ENCODE data around the gene STH.

STH gene

DNA sequence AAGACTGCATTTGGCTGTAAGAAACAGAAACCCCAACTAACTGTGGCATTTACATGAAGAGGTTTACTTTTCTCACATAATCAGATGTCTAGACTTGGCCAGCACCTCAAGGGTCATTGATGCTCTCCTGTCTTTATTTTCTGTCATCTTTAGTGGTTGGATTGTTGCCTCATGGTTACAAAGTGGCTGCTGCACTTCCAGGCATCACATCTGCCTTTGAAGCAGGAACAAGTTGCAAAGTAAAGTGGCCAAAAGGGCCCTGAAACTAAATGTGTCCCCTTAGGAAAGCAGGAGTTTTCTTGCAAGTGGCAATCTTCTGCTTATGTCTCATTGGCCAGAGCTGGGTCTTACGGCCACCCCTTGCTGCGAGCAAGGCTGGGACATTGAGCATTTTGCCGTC lies 26.5 kb upstream of the STH start:
- DNase-seq (ENCODE audit: low read depth): no peak
- H3K4me3 ChIP-seq (ENCODE audit: low read length): no peak overlapping the region
- TF ChIP-seq, protein P1, sequence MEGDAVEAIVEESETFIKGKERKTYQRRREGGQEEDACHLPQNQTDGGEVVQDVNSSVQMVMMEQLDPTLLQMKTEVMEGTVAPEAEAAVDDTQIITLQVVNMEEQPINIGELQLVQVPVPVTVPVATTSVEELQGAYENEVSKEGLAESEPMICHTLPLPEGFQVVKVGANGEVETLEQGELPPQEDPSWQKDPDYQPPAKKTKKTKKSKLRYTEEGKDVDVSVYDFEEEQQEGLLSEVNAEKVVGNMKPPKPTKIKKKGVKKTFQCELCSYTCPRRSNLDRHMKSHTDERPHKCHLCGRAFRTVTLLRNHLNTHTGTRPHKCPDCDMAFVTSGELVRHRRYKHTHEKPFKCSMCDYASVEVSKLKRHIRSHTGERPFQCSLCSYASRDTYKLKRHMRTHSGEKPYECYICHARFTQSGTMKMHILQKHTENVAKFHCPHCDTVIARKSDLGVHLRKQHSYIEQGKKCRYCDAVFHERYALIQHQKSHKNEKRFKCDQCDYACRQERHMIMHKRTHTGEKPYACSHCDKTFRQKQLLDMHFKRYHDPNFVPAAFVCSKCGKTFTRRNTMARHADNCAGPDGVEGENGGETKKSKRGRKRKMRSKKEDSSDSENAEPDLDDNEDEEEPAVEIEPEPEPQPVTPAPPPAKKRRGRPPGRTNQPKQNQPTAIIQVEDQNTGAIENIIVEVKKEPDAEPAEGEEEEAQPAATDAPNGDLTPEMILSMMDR (IDR thresholded peaks at IDR 0.05; ENCODE audit: insufficient read depth, low read depth, low read length, missing control alignments): no peak

DNA sequence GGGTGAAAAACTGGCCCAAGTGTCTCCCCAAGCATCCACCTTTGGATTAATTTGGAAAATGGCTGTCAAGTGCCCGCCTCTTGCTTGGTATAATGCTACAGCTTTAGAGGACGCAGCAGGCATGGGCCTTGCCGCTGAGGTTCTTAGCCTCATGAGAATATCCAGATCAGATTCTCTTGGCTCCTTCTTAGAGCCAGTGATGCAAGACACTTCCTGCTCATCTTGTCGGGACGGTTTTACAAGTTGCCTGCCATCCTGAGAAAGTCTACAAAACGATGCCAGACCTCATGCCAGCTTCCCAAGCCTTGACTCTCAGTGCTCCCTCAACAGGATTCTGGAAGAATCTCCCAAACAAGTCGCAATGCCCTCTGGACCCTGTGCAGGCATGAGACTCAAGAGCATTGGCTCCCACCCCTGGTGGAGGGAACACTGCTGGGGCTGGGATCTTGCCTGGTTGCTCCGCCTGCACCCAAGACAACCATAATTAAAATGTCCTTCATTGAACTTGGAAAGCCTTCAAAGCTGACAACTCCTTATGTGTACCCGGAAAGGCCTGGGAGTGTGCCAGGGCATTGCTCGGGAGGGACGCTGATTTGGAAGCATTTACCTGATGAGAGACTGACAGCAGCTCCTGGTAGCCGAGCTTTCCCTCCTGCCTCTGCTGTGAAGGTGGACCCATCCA lies 25.8 kb upstream of the STH start:
- H3K4me3 ChIP-seq (ENCODE audit: low read length): no peak overlapping the region
- TF ChIP-seq, protein P1 (IDR thresholded peaks at IDR 0.05; ENCODE audit: insufficient read depth, low read depth, low read length, missing control alignments): no peak
- peak; percentile 73 for DNase-seq (ENCODE audit: low read depth)

DNA sequence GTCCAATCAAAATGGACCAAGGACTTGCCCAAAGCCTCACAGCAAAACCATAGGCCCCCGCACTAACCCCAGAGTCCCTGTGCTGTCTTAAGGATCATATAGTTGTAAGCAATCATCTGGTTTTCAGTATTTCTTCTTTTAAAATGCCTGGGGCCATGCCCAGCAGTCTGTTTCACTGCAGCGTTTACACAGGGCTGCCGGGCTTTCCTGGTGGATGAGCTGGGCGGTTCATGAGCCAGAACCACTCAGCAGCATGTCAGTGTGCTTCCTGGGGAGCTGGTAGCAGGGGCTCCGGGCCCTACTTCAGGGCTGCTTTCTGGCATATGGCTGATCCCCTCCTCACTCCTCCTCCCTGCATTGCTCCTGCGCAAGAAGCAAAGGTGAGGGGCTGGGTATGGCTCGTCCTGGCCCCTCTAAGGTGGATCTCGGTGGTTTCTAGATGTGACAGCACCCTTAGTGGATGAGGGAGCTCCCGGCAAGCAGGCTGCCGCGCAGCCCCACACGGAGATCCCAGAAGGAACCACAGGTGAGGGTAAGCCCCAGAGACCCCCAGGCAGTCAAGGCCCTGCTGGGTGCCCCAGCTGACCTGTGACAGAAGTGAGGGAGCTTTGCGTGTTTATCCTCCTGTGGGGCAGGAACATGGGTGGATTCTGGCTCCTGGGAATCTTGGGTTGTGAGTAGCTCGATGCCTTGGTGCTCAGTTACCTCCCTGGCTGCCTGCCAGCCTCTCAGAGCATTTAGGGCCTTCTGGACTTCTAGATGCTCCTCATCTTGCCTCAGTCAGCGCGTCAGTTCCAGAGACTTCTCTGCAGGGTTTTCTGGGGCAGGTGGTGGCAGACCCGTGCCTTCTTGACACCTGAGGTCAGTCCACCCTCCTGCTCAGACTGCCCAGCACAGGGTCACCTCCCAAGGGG lies 24.8 kb upstream of the STH start:
- H3K4me3 ChIP-seq (ENCODE audit: low read length): no peak overlapping the region
- no peak for DNase-seq (ENCODE audit: low read depth)
- TF ChIP-seq, protein P1 (IDR thresholded peaks at IDR 0.05; ENCODE audit: insufficient read depth, low read depth, low read length, missing control alignments): no peak

DNA sequence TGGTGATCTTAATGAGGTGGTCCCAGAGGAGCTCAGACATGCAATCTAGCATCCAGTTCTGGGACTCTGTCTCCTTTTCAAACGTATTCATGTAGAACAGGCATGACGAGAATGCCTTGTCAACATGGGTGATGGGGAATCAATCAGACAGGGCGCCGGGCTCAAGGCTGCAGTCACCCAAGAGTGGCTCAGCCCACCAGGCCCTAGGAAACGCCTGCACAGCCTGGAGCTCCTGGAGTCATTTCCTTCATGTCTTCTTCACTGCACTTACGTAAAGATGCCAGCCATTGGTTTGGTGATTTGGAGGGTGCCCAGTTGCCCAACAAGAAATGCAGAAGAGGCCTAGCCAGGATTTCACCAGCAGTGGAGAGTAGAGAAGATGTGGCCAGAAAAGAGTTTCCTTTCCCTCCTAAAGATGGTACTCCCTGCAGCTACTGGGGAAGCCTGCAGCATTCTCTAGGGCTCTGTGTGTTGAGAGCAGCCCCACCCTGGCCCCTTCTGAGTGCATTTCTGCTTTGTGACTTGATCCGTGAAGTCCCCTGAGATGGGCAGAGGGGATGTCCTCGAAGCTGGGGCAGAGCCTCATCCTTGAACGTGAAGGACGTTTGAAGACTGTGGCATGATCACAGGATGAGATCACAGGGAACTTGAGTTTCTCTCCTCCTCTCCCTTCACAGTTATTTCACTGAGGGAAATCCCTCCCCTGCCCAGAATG lies 24.0 kb upstream of the STH start:
- TF ChIP-seq, protein P1 (IDR thresholded peaks at IDR 0.05; ENCODE audit: insufficient read depth, low read depth, low read length, missing control alignments): no peak
- no peak overlapping the region for H3K4me3 ChIP-seq (ENCODE audit: low read length)
- no peak for DNase-seq (ENCODE audit: low read depth)

DNA sequence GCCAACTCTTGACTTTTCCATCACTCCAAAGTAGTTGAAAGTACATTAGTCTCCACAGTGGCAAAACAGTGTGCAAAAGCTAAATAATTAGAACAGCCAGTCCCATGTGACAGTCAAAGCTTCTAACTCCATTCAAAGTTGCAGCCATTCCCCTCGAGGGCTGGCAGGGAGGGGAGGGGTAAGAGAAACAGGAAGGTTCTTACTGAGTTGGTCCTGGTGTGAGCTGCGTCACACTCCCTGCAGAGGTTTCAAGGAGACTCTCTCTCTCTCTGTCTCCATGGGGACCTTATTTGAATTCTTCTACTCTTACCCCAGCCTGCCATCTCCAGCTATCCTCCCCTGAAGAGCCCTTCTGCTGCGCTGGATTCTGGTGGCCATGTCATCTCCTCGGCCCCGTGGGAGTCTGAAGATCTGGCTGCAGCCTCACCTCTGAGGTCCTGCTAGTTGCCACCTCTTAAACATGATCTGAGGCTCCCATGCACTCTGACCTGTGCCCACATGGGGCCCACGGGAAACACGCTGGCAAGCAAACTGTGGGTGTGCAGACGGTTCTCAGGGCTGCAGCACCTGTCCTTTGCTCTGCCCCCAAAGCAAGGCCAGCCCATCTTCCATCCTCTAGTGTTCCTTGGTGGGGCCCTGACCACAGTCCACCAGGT lies 23.3 kb upstream of the STH start:
- no peak for DNase-seq (ENCODE audit: low read depth)
- no peak overlapping the region for H3K4me3 ChIP-seq (ENCODE audit: low read length)

DNA sequence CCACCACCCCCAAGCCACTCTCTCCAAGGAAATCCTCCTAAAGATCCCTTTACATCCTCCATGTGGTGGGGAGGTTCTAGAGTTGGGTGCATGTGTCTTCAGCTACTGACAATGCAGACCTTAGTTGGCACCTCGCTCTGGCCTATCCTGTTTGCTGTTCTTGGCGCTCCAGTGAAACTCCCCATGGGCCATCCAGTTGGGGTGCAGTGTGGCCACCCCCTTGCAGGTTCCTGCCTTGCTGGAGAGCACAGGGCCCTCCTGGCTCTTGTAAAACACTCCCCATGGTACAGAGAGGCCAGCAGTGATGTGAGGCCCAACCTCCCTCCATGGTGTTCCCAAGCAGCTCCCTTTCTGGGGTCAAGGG lies 22.7 kb upstream of the STH start:
- TF ChIP-seq, protein P1 (IDR thresholded peaks at IDR 0.05; ENCODE audit: insufficient read depth, low read depth, low read length, missing control alignments): no peak
- H3K4me3 ChIP-seq (ENCODE audit: low read length): no peak overlapping the region
- no peak for DNase-seq (ENCODE audit: low read depth)

More for the DNA sequence above, 23.3 kb upstream of the STH start:
- TF ChIP-seq, protein P1 (IDR thresholded peaks at IDR 0.05; ENCODE audit: insufficient read depth, low read depth, low read length, missing control alignments): no peak

Measured in epithelial cell of esophagus (primary cell).